HG03457 (cell line): ENCODE data around the gene PSMB3.
"Not testable (repeated sequence)": the region's sequence is repeated elsewhere in the genome, so short reads cannot be mapped to it uniquely, and the experiment has no call there.

Source experiments
- ATAC-seq: cut with Tn5 transposase; IDR thresholded peaks from one replicate; pipeline ENCODE4 v1.9.1; 2021; ENCODE audit warnings: moderate number of reproducible peaks; ENCODE audit not compliant: unreplicated experiment

The PSMB3 gene

GRCh38 chr17:38748892-38749222, 3.7 kb upstream of the PSMB3 start:
- ATAC-seq: no peak

GRCh38 chr17:38749223-38750043, 3.1 kb upstream of the PSMB3 start:
- ATAC-seq: no peak

- ATAC-seq: no peak
Measured at GRCh38 chr17:38750044-38750311, 2.6 kb upstream of the PSMB3 start.

- ATAC-seq: no peak
Measured at GRCh38 chr17:38750312-38751121, 2.0 kb upstream of the PSMB3 start.

- ATAC-seq: no peak
Measured at GRCh38 chr17:38751144-38751807, 1.3 kb upstream of the PSMB3 start.

- peak; percentile 26 for ATAC-seq
Measured at GRCh38 chr17:38751808-38752307, 683 bp upstream of the PSMB3 start.

- ATAC-seq: no peak
Measured at GRCh38 chr17:38753071-38753506, 548 bp downstream of the PSMB3 start.

GRCh38 chr17:38761612-38762011, 9.1 kb downstream of the PSMB3 start:
- ATAC-seq: no peak

- ATAC-seq: no peak
Measured at GRCh38 chr17:38762231-38762630, 9.7 kb downstream of the PSMB3 start.

- ATAC-seq: no peak
Measured at GRCh38 chr17:38766341-38766740, 13.8 kb downstream of the PSMB3 start.

- ATAC-seq: no peak
Measured at GRCh38 chr17:38768417-38768816, 15.9 kb downstream of the PSMB3 start.

GRCh38 chr17:38773258-38773657, 20.7 kb downstream of the PSMB3 start:
- no peak for ATAC-seq

- ATAC-seq: no peak
Measured at GRCh38 chr17:38777641-38778250, 25.2 kb downstream of the PSMB3 start.

- ATAC-seq: no peak
Measured at GRCh38 chr17:38779965-38780752, 27.6 kb downstream of the PSMB3 start.

GRCh38 chr17:38783227-38783626, 30.7 kb downstream of the PSMB3 start:
- no peak for ATAC-seq

- ATAC-seq: no peak
Measured at GRCh38 chr17:38786372-38786771, 33.8 kb downstream of the PSMB3 start.

GRCh38 chr17:38787999-38788398, 35.5 kb downstream of the PSMB3 start:
- ATAC-seq: not testable (repeated sequence)

GRCh38 chr17:38789185-38789584, 36.6 kb downstream of the PSMB3 start:
- ATAC-seq: no peak

GRCh38 chr17:38790148-38790707, 37.7 kb downstream of the PSMB3 start:
- ATAC-seq: not testable (repeated sequence)

- no peak for ATAC-seq
Measured at GRCh38 chr17:38791162-38791561, 38.6 kb downstream of the PSMB3 start.
